GM12878 (cell line): ENCODE data around the gene ZNRF3. TPM values are rescaled to one million over a fixed set of nuclear protein-coding genes. Genes with fewer than 3 reads are reported as not detected.

ENCODE experiments used
- ATAC-seq: fragments of 200-7000 bp; cut with Tn5 transposase; 3 replicates; pipeline ENCODE4 v1.9.1; 2020; ENCODE audit warnings: mild to moderate bottlenecking, moderate library complexity
- BruUV-seq: library from RNA; stranded (reverse); fragments of 400-500 nt; replicated peaks from 2 replicates; lab custom pipeline; 2021; lab: Mats Ljungman, UMichigan
- CTCF ChIA-PET: fragments of 300-600 bp; sonication (Branson Sonifier 250); formaldehyde crosslinking; extraction: SDS; loops from one replicate; lab custom pipeline; 2021; ENCODE audit warnings: inconsistent platforms; lab: Yijun Ruan, JAX
- POLR2A ChIA-PET: fragments of 350-600 bp; formaldehyde crosslinking; extraction: SDS; loops from one replicate; lab custom pipeline; 2021; ENCODE audit warnings: inconsistent platforms; lab: Charles Lee
- RAD21 ChIA-PET: fragments of 300-600 bp; sonication (Branson Sonifier 250); formaldehyde crosslinking; loops from one replicate; lab custom pipeline; 2023; ENCODE audit warnings: antibody characterized with exemption; ENCODE audit not compliant: unreplicated experiment; lab: Charles Lee
- SMC1A ChIA-PET: fragments of 300-600 bp; sonication (Branson Sonifier 250); formaldehyde crosslinking; loops from one replicate; lab custom pipeline; 2023; ENCODE audit not compliant: unreplicated experiment, uncharacterized antibody; lab: Charles Lee
- DNase-seq: peaks from one replicate; pipeline ENCODE4 v3.0.0-alpha.2; 2011; ENCODE audit warnings: low read depth, low spot score
- FAIRE-seq: peaks from 3 replicates; lab custom pipeline; 2011; peaks lifted over from hg19 to GRCh38; lab: Jason Lieb, UNC
- H2AFZ ChIP-seq: 2 replicates; pipeline ENCODE4 v1.6.0; 2011; ENCODE audit warnings: low read depth, low read length, control low read depth; ENCODE audit not compliant: control insufficient read depth
- H3K27ac ChIP-seq: 2 replicates; pipeline ENCODE4 v1.5.1; 2011; ENCODE audit warnings: control low read depth; ENCODE audit not compliant: control insufficient read depth, insufficient read depth
- H3K27me3 ChIP-seq, 2 experiments: replicated peaks in 1 of 2; 2 replicates each; pipeline versions ENCODE4 v1.6.0 to v1.6.1; 2011; ENCODE audit warnings: low read length in 1 of 2; ENCODE audit not compliant: control insufficient read depth in 2 of 2, insufficient read depth in 2 of 2
- H3K36me3 ChIP-seq, 2 experiments: 2 replicates each; pipeline ENCODE4 v1.5.1; 2011; ENCODE audit warnings: low read length in 1 of 2; ENCODE audit not compliant: control insufficient read depth in 2 of 2, insufficient read depth in 2 of 2
- H3K4me1 ChIP-seq: 2 replicates; pipeline ENCODE4 v1.6.1; 2011; ENCODE audit warnings: mild to moderate bottlenecking, low read length, moderate library complexity, mixed read lengths; ENCODE audit not compliant: control insufficient read depth, insufficient read depth
- H3K4me2 ChIP-seq: 2 replicates; pipeline ENCODE4 v1.6.0; 2011; ENCODE audit warnings: control low read depth; ENCODE audit not compliant: control insufficient read depth, insufficient read depth
- H3K4me3 ChIP-seq: fragments of 200-600 bp; sonication (generic); 2 replicates; pipeline ENCODE4 v1.5.1; 2016
- H3K79me2 ChIP-seq: 2 replicates; pipeline ENCODE4 v1.6.0; 2011; ENCODE audit warnings: low read length; ENCODE audit not compliant: control insufficient read depth, insufficient read depth
- H3K9ac ChIP-seq: 2 replicates; pipeline ENCODE4 v1.8.0; 2011; ENCODE audit warnings: low read length, control low read depth, mixed read lengths; ENCODE audit not compliant: control insufficient read depth, insufficient read depth
- H3K9me3 ChIP-seq: replicated peaks from 3 replicates; pipeline ENCODE4 v1.5.1; 2011; ENCODE audit warnings: mild to moderate bottlenecking, low read length; ENCODE audit not compliant: control insufficient read depth, insufficient read depth
- H4K20me1 ChIP-seq: 2 replicates; pipeline ENCODE4 v1.6.0; 2011; ENCODE audit not compliant: control insufficient read depth, insufficient read depth
- CHD4 ChIP-seq: fragments of 200-600 bp; sonication (generic); IDR thresholded peaks from 2 replicates; pipeline ENCODE4 v1.6.1; 2016; ENCODE audit warnings: mild to moderate bottlenecking
- EP300 ChIP-seq, 2 experiments: fragments of 150-350 bp in 1 of 2; IDR thresholded peaks; 2 replicates each; pipeline ENCODE4 v1.6.1; 2011 to 2012; ENCODE audit warnings: low read depth in 2 of 2, low read length in 2 of 2, borderline replicate concordance in 1 of 2, improper control_type of control experiment in 1 of 2, inconsistent platforms in 1 of 2; ENCODE audit not compliant: control insufficient read depth in 1 of 2
- GATAD2B ChIP-seq: fragments of 450-650 bp; conservative IDR thresholded peaks from 2 replicates; pipeline ENCODE4 v1.6.1; 2017; ENCODE audit warnings: low read depth, mild to moderate bottlenecking, moderate library complexity
- HDGF ChIP-seq: fragments of 450-650 bp; IDR thresholded peaks from 2 replicates; pipeline ENCODE4 v1.6.1; 2016; ENCODE audit warnings: antibody characterized with exemption
- IKZF1 ChIP-seq: fragments of 450-650 bp; conservative IDR thresholded peaks from 2 replicates; pipeline ENCODE4 v1.6.1; 2017; ENCODE audit warnings: antibody characterized with exemption, mild to moderate bottlenecking
- JUND ChIP-seq: IDR thresholded peaks from 2 replicates; pipeline ENCODE4 v1.6.1; 2012; ENCODE audit warnings: low read depth, mild to moderate bottlenecking, low read length, improper control_type of control experiment, moderate library complexity
- KAT2A ChIP-seq: conservative IDR thresholded peaks from 2 replicates; pipeline ENCODE4 v1.6.1; 2011; ENCODE audit warnings: low read depth, low read length; ENCODE audit not compliant: control insufficient read depth
- MTA3 ChIP-seq: IDR thresholded peaks from 2 replicates; pipeline ENCODE4 v1.6.1; 2012; ENCODE audit warnings: low read length, inconsistent platforms, borderline replicate concordance
- NRF1 ChIP-seq: conservative IDR thresholded peaks from 2 replicates; pipeline ENCODE4 v1.6.1; 2011; ENCODE audit warnings: mild to moderate bottlenecking, low read depth, low read length, improper control_type of control experiment
- SIN3A ChIP-seq: IDR thresholded peaks from 2 replicates; pipeline ENCODE4 v1.6.1; 2012; ENCODE audit warnings: low read depth, low read length, improper control_type of control experiment
- SREBF2 ChIP-seq: IDR thresholded peaks from 2 replicates; pipeline ENCODE4 v1.6.1; 2012; ENCODE audit warnings: mild to moderate bottlenecking, low read length
- USF2 ChIP-seq: IDR thresholded peaks from 2 replicates; pipeline ENCODE4 v1.6.1; 2011; ENCODE audit warnings: low read depth, low read length, improper control_type of control experiment, borderline replicate concordance
- YBX1 ChIP-seq: fragments of 450-650 bp; IDR thresholded peaks from 2 replicates; pipeline ENCODE4 v1.6.1; 2016; ENCODE audit warnings: antibody characterized with exemption
- WGBS: methylation state at CpG from one replicate; pipeline ENCODE4 v1.1.6; 2016; ENCODE audit warnings: low lambda C conversion rate; ENCODE audit not compliant: insufficient replicate concordance, insufficient coverage; ENCODE audit errors: missing lambda C conversion rate; 5-methylcytosine and 5-hydroxymethylcytosine counted together
- in situ Hi-C: fragments of 300-500 bp; cut with MboI; formaldehyde crosslinking; loops from 9 replicates; pipeline ENCODE4 v1.14.3; 2018; ENCODE audit warnings: mixed read lengths
- intact Hi-C: fragments of 100-400 bp; cut with micrococcal nuclease; formaldehyde crosslinking; loops from one replicate; pipeline ENCODE4 v1.14.2; 2022; ENCODE audit not compliant: unreplicated experiment
- polyA plus RNA-seq, 11 experiments: library from polyadenylated mRNA; depleted of rRNA in 4 of 11; unstranded in 6 of 11; stranded (reverse) in 5 of 11; fragments of >200 nt; fragmentation: Nextera tagmentation in 4 of 11; fragmentation: Illumina TruSeq in 1 of 11; extraction: Ambion mirVana in 4 of 11; extraction: Trizol in 1 of 11; gene quantifications; 1 replicate in 1 of 11; 2 replicates in 10 of 11; pipeline versions ENCODE4 v1.2.1 to v1.2.3, GENCODE V29; 2011 to 2016; ENCODE audit warnings: inconsistent platforms in 2 of 11, missing spikeins in 2 of 11, low read depth in 1 of 11
- total RNA-seq, 4 experiments: library from RNA; depleted of rRNA in 3 of 4; stranded (reverse); fragments of >200 nt in 3 of 4; fragmentation: Illumina TruSeq in 1 of 4; extraction: Trizol in 1 of 4; gene quantifications; 2 replicates each; pipeline versions ENCODE4 v1.2.1 to v1.2.3, GENCODE V29; 2013 to 2021
- TF ChIP-seq, protein P1 (sequence below): fragments of 450-650 bp; IDR thresholded peaks from 2 replicates; pipeline ENCODE4 v1.6.1; 2017; ENCODE audit warnings: borderline replicate concordance
- TF ChIP-seq, protein P2 (sequence below): IDR thresholded peaks from 2 replicates; pipeline ENCODE4 v1.6.1; 2012; ENCODE audit warnings: mild to moderate bottlenecking, low read depth, low read length
- TF ChIP-seq, protein P3 (sequence below): fragments of 450-650 bp; conservative IDR thresholded peaks from 2 replicates; pipeline ENCODE4 v1.6.1; 2017; ENCODE audit warnings: mild to moderate bottlenecking, moderate library complexity

The ZNRF3 gene
- total and polyA plus RNA-seq, 10 of the 15 experiments (the other 5 are each of a cell fraction or from before 2014, with no cell fraction given) = 0.05 to 2.4 (median 0.46) TPM

GRCh38 chr22:29081517-29082236, 198.3 kb downstream of the ZNRF3 start:
- no peak overlapping the region for H3K9ac ChIP-seq
- no peaks in the 10 kb centered on the region for H3K36me3 ChIP-seq
- H3K4me1 ChIP-seq = 0 out of 2 replicates have a peak, but pooled peaks cover 3% of the 10 kb centered on the region
- H3K79me2 ChIP-seq = no peaks in the 10 kb centered on the region
- no TSS peak for BruUV-seq
- ChIA-PET SMC1A (interaction anchor here (0.9 to 2.1 kb wide), 9 partner anchors 10 to 164 kb away, joined by 3 to 13 read pairs (median 3); partner anchors contain the start of gene KREMEN1), CTCF (interaction anchor here (1.1 to 1.9 kb wide), 6 partner anchors 9 to 122 kb away, joined by 3 to 14 read pairs (median 4); partner anchors contain the start of gene KREMEN1), RAD21 (interaction anchor here (1.0 to 1.8 kb wide), 6 partner anchors 9 to 164 kb away, joined by 3 to 16 read pairs (median 4); partner anchors contain the start of gene KREMEN1), POLR2A (interaction anchor here (0.5 to 1.8 kb wide), 4 partner anchors 9 to 174 kb away, joined by 4 to 5 read pairs (median 4); partner anchors contain the start of gene KREMEN1)
- DNase-seq = no peak
- intact Hi-C loops = no loop called here
- no peak overlapping the region for H3K27ac ChIP-seq
- no peaks in the 10 kb centered on the region for H4K20me1 ChIP-seq
- H3K4me3 ChIP-seq = no peak overlapping the region
- no peaks in the 10 kb centered on the region for H3K27me3 ChIP-seq
- 43% methylated on average over 3 of the region's 3 CpGs for WGBS
- no peak overlapping the region for H2AFZ ChIP-seq
- in situ Hi-C loops = no loop called here
- FAIRE-seq = no peak
- H3K4me2 ChIP-seq = no peak overlapping the region
- ATAC-seq = no peak
- H3K9me3 ChIP-seq = no peaks in the 10 kb centered on the region
- TF ChIP-seq SIN3A (no peak), GATAD2B (no peak), SREBF2 (no peak), USF2 (no peak), HDGF (no peak), EP300 (IDR thresholded peaks at IDR 0.05; ENCODE audit: borderline replicate concordance in 1 of 2, control insufficient read depth in 1 of 2, low read depth in 2 of 2, low read length in 2 of 2) (no peak), KAT2A (no peak), IKZF1 (no peak), JUND (no peak), NRF1 (no peak), CHD4 (no peak), MTA3 (no peak), YBX1 (no peak)
- TF ChIP-seq, protein P1, sequence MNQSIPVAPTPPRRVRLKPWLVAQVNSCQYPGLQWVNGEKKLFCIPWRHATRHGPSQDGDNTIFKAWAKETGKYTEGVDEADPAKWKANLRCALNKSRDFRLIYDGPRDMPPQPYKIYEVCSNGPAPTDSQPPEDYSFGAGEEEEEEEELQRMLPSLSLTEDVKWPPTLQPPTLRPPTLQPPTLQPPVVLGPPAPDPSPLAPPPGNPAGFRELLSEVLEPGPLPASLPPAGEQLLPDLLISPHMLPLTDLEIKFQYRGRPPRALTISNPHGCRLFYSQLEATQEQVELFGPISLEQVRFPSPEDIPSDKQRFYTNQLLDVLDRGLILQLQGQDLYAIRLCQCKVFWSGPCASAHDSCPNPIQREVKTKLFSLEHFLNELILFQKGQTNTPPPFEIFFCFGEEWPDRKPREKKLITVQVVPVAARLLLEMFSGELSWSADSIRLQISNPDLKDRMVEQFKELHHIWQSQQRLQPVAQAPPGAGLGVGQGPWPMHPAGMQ = no peak
- TF ChIP-seq, protein P2, sequence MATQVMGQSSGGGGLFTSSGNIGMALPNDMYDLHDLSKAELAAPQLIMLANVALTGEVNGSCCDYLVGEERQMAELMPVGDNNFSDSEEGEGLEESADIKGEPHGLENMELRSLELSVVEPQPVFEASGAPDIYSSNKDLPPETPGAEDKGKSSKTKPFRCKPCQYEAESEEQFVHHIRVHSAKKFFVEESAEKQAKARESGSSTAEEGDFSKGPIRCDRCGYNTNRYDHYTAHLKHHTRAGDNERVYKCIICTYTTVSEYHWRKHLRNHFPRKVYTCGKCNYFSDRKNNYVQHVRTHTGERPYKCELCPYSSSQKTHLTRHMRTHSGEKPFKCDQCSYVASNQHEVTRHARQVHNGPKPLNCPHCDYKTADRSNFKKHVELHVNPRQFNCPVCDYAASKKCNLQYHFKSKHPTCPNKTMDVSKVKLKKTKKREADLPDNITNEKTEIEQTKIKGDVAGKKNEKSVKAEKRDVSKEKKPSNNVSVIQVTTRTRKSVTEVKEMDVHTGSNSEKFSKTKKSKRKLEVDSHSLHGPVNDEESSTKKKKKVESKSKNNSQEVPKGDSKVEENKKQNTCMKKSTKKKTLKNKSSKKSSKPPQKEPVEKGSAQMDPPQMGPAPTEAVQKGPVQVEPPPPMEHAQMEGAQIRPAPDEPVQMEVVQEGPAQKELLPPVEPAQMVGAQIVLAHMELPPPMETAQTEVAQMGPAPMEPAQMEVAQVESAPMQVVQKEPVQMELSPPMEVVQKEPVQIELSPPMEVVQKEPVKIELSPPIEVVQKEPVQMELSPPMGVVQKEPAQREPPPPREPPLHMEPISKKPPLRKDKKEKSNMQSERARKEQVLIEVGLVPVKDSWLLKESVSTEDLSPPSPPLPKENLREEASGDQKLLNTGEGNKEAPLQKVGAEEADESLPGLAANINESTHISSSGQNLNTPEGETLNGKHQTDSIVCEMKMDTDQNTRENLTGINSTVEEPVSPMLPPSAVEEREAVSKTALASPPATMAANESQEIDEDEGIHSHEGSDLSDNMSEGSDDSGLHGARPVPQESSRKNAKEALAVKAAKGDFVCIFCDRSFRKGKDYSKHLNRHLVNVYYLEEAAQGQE = no peak
- TF ChIP-seq, protein P3, sequence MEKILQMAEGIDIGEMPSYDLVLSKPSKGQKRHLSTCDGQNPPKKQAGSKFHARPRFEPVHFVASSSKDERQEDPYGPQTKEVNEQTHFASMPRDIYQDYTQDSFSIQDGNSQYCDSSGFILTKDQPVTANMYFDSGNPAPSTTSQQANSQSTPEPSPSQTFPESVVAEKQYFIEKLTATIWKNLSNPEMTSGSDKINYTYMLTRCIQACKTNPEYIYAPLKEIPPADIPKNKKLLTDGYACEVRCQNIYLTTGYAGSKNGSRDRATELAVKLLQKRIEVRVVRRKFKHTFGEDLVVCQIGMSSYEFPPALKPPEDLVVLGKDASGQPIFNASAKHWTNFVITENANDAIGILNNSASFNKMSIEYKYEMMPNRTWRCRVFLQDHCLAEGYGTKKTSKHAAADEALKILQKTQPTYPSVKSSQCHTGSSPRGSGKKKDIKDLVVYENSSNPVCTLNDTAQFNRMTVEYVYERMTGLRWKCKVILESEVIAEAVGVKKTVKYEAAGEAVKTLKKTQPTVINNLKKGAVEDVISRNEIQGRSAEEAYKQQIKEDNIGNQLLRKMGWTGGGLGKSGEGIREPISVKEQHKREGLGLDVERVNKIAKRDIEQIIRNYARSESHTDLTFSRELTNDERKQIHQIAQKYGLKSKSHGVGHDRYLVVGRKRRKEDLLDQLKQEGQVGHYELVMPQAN = no peak
